Stimulated activated naive CD4-positive, alpha-beta T cell treated with Interleukin-2 at 50 U/mL for 16 hours (primary cell): ENCODE results near the gene ROBO2.

Source experiments
- DNase-seq: peaks from one replicate; lab custom pipeline; 2025; lab: John Stamatoyannopoulos, UW

Gene ROBO2

DNA sequence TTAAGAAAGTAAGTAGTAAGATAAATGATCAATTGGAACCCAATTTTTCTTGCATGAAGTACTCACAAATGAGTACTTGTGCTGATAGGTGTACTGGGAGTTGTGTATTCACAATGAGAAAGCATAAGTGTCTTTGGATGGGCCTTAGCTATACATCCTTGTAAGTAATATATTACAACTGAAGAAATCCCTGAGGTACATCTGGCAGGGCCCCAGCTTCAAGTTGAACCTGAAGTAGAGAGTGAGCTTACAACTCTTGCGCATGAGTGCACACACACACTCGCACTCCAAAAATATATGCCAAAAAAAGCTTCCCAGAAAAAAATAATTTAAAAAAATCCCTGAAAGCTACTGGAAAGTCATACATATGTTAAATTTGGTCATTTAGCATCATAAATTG is 222.5 kb downstream of the ROBO2 start:
- DNase-seq, result no peak

DNA sequence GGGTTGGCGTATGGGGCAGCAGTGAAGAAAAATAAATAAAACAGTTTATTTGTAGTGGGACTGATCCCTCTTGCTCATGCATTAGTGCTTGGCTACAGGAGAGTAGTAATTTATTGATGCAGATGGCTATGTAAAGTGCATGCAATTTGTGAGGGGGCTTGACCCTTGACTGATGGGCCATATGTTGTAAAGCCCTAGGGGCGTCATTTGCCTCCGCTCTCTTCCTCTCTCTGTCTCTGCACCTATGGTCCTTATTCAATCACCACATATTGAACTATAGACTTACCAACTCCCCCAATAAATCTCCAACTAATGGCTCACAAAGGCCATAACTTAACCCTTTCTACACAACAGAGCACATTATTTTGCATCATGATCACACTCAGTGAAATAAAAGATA is 227.7 kb downstream of the ROBO2 start:
- no peak for DNase-seq

DNA sequence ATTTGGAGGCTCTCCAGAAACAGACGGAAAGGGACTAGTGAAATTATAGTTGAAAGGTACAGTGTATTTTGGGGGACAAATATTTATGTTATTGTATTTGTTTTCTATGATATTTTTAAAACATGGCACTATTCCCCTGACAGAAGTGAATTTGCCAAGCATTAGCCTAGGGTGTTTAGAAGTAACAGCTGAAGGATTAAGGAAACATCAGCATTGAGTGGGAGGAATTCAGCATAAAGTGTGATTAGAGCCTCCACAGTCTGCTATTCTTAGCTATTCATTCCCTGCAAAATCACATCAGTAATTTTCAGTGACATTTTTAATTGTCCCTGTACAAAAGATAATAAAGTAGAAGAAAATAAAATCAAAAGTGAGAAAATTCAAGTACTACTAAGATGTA is 231.4 kb downstream of the ROBO2 start:
- no peak for DNase-seq

DNA sequence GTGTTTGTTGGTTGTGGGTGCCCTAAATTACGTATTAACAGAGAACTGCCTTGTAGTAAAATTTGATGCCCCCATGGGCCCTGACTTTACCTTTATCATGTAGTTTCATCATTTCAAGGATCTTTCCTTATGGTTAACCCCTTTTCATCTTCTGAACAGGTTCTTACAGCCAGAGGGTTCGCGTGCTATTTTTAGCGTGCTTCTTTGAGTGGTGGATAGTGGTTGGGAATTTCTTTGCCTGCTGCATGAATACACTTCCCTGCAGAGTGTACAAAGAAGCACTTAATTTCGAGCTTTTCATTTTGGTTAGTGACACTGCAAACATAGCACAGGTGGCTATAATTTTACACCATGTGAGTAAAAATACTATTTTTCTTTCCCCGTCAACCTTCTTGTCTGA is 231.8 kb downstream of the ROBO2 start:
- DNase-seq, result no peak

DNA sequence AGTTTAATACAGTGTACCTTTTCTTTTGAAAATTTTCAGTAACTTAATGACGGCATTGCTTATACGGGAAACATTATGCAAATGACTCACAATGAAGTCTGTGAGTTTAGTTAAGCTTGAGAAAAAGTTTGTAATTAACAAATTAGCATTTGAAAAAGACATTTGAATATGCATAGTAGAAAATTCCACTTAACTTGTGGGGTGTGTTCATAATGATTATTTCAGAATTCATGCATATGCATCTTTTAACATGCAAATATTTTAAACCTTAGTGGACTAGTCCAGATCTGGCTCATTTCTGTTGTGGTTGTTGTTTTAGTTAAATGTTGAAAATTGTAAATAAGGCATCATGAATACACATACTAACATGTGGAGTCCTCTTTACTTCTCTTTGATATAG is 239.4 kb downstream of the ROBO2 start:
- no peak for DNase-seq

DNA sequence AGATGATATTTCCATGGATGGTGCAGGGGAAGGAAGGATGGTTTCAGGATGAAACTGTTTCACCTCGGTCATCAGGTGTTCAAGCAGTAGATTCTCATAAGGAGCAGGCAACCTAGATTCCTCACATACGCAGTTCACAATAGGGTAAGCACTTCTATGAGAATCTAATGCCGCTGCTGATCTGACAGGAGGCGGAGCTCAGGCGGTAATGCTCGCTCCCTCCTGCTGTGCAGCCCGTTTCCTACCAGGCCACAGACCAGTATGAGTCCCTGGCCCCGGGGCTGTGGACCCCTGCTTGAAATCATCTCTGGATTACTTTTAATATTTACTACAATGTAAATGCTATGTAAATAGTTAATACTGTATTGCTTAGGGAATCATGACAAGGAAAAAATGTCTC is 241.8 kb downstream of the ROBO2 start:
- no peak for DNase-seq

DNA sequence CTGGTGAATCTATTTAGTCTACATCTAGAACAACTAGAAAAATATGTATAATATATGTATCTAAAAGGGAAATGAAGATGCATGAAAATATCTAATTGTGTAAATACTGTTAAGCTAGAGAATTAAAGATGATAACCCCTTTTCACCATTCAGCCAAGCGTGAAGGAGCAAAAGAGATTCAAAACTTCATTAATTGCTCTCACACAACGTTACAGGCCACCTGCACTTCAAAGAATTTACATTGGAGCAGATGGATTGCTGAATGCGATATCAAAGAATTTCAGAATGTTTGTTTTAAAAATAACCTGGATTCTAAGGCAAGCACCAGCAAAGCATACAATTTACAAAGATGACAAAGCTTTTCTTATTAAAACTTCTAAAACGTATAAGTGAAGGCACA is 243.2 kb downstream of the ROBO2 start:
- no peak for DNase-seq

DNA sequence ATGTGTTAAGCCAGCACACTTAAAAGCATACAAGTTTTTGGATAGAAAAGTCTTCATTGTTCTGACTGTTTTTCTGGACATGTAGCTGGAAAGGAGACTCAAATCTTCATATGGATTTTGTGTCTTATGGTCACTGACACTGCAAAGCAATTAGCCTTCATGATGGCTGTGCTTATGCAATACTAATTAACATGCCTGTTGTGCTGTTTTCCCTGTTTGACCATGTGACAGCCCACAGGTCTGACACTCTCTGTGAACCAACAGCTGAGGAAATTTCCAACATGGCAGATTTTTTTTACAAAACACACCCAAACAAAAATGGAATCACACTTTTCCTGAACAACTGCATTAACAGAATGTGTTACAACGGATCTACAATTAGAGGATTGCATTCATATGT is 248.4 kb downstream of the ROBO2 start:
- no peak for DNase-seq

DNA sequence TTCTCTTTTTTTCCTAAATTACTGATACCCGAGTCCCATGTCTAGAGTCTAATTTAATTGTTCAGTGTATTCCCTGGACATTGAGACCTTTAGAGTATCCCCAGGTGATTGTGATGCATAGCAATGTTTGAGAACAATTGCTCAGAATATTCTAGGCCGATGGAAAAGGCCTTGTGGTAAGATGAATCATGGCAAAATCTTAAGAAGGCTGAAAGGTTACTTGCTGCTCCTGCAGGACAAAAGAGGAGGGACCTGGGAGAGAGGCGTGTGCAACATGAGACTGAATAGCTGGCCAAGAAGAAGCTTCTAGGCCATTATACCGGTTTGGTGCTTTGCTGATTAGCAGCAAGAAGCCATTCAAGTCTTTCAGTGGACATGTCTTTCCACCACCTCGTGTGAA is 256.6 kb downstream of the ROBO2 start:
- no peak for DNase-seq

DNA sequence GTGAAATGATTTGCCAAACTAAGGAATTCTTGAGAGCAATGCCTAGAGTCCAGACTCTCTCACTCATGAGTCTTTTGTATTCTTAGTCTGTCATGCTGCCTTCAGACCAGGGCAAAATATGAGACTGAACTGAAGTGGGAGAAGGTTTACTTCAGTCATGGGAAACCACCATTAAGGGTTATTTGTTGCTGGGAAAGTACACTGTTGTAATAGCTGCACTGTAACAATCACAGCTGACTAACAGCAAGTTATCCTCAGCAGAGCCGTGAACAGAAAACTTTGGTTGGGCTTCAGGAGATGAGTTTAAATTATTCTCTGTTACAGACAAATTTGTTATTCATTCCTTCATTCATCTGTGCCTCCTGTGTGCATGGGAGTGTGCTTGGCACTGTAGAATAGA is 258.5 kb downstream of the ROBO2 start:
- no peak for DNase-seq

DNA sequence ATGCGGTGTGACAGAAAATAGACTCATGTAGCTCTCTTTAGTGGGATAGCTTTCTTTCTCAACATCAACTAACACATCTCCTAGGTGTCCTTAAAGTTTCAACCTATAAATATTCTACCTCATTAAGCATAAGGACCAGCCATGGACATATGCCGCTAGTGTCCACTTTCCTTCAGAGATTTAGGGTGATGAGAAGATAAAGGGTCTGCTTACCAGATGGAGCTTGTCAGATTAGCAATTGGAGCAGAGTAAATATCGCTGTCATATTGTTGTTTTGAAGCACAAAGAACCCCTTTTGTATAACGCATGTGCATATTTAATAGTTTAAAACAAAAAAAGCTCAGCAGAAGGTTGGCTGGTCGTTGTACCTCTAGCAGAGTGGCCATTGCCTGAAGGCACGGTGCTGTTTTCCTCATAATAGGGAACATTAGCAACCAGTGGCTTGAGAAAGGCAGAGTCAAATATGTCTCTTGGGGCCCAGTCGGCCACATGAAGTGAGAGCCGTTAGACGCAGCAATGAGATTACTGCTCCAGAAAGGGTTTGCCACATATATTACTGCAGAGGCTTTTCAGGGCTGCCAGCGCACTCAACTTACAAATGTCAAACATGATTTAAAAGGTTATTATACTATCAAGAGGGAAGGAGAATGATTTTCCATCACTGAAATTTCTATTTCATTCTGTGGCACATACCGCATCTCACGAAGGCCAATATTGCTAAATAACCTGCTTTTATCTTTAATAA is 264.2 kb downstream of the ROBO2 start:
- no peak for DNase-seq

DNA sequence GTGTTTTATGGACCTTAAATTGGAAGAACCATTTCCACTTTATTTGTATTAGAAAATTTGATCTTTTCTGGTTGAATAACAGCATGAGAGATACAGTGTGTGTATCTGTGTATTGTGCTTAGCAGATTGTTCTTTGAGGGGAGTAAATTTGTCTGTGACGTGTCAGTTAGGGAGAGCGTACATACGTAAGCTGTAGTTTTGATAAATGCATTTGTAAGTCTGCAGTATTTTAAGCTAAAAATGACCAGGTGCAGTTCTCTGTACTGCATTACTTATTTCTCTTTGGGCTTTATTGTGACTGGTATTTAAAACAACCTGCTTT is 264.8 kb downstream of the ROBO2 start:
- DNase-seq, result no peak

DNA sequence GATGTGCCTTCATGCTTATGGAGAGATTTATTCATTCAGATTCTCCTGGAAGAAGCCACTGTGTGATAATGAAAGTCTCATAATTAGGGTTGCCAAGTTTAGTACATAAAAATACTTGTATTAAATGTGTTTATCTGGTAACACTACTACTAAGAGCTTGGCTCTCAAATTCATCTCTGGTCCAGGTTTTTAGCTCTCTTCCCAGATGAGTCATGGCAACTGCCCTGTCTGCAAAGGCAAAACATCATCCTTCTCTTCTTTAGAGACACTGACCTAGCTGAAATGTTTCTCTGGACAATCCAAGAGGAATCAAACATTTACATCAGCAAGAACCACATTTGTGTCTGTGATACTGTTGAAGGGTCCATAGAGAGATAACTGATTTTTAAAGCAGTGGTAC is 269.6 kb downstream of the ROBO2 start:
- no peak for DNase-seq

DNA sequence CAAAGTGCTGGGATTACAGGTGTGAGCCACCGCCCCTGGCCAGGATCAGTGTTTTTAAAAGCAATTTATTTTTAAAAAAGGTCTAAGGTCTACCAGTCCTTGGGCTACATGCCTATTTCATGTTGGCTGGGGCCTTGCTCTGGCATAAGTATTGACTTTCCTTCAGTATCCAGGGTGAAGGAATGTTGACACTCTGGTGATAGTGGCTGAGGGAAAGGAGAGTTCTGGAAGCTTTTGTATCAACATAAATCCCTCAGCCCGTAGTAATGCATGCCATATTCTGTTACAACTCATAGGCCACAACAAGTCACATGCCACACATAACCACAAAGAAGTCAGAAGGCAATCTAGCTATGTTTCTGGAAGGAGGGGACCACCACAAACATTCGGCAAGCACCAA is 273.9 kb downstream of the ROBO2 start:
- DNase-seq, result no peak

DNA sequence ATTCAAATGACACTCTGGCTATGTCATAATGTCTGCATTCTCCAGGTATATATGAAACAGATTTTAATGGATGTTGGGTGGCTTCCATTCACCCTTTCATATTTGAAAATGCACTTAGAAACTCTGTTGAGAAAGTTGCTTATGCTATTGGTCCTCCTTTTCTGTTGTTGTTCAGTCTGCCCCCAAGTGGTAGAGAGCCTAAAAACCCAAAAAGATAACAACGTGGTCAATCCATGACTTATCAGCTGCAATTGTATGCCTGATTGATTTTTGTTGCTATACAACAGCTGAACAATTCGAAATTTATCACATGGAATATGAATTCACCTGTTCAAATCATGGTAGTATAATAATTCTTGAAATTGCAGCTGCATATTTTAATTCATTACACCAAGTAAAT is 279.8 kb downstream of the ROBO2 start:
- DNase-seq, result no peak

DNA sequence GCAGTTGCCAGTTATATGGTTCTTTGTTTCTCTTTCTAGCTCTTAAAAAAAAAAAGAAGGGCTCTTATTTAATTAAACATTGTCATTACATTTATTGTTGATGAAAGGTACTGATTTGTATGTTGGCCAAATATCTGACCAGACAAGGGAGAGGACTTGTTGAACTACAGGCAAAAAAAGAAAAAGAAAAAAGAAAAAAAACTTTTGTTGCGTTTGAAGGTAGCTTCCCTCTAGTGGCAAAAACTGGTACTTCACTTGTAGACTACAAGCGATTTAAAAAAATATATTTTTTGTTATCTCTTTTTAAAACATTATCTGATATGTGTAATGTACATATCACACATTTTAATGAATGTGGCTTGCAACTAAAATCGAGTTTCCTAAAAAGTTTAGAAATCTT is 280.6 kb downstream of the ROBO2 start:
- no peak for DNase-seq

DNA sequence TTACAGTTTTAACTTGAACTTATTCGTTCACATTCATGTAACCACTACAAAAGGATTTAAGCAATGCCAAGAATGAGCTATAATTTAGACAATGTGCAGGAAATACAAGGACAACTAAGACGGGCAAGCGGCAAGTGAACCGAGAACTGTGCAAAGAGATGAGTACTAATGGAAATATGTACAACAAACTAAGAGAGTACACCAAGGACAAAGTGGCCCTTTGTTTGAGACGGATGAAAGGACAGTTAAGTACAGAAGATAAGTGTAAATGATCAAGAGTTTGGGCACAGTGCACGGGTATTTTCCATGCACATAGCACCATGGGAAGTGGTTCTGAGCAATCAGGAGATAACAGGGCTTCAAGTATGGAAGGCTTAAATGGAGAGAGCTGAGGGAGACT is 281.7 kb downstream of the ROBO2 start:
- DNase-seq, result no peak

DNA sequence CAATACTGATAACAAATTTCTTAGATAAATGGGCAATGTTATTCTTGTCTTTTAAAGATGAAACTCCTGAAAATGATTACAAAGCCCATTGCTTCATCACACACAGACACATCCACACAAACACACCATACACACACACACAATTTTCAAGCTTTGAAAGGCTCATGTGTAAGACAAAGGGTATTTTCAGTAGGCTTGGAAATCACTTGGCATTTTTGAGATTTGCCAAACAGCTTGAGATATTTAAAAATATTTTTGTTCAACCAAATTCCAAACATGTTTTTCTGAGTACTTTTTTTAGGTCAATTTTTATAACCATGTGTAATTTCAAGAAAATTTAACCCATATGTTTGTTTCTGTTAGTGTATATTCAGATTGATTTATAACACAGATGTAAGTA is 283.7 kb downstream of the ROBO2 start:
- no peak for DNase-seq

DNA sequence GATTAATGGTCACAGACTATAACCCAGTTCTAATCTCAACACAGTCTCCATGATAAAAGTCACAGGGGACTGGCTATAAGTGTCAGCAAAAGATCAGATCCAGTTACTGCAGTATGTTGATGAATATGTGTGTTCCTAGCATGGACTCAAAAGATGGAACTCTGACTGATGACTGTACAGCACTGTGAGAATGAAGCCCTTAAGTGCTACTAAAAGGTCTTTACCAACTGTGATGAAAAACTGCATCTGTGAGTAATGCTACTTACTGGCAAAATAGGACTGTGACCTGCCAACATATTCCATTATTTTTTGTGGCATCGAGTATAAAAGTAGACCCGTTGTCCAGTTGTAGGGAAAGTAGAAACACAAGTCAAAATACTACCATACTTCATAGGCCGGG is 284.2 kb downstream of the ROBO2 start:
- no peak for DNase-seq

DNA sequence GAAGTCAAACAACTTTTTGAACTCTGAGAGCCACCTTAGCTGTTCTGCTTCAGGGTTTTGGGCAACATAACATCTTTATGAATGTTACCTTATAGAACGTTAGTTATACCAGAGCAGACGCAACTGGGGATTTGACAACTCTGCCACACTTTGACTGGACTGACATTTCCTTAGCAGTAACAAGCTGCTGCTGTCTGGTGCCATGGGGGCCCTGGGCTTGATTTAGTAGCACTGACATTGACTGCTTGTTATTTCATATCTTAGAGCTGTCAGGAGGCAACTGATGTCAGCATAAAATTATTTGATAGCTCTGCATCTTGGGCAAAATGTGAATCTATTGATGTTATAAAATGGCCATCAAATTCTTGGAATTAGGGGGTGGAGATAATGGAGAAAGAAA is 285.4 kb downstream of the ROBO2 start:
- no peak for DNase-seq

DNA sequence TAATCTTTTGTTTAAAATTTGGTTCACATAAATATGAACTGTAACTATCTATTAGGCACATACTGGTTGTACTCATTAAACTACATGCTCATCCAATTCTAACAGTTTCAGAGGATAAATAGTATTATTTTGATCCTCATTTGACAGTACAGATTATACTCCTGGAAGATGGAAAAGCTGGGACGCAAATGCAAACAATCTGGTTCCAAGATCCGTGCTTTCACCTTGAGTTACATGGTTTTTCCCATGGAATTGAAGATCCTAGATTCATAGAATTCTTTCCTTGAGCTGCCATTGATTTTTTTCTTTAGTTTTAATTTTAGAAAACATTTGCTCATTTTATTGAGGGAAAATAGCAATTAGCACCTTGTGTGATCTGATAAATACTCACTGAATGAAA is 285.8 kb downstream of the ROBO2 start:
- DNase-seq, result no peak

DNA sequence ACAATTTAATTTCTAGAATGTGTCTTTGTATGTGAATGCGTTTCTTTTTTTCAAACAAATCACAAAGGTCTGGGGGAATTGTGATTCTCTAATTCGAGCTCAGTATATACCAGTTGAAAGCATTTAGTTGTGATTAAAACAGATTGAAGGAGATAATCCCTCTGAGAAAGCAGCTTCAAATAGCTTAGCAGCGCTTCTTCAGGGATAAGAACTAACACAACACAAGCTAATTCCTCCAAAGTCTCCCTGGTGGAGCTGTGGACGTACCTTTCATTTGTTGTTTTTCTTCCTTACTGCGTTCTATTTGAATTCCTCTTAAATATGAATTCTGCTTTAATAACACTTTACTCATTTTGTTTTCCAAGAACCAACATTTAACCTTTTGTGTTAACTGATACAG is 286.7 kb downstream of the ROBO2 start:
- no peak for DNase-seq

DNA sequence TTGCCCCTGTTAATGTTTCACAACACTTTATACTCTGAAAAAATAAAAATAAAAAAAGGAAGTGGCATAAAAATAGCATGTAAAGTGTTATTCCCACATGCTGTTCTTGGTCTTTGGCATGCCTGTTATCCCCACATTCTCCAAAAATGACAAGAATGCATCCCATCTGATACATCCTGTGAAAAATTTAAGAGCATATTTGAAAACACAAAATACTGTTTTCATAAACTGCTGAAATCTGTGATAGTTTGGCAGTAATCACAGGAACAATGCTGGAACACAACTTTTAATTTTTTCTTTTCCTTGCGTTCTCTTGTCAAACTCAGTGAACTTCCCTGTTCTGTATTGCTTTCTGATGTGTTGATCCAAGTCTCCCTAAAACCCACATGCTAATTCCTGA is 288.8 kb downstream of the ROBO2 start:
- no peak for DNase-seq

DNA sequence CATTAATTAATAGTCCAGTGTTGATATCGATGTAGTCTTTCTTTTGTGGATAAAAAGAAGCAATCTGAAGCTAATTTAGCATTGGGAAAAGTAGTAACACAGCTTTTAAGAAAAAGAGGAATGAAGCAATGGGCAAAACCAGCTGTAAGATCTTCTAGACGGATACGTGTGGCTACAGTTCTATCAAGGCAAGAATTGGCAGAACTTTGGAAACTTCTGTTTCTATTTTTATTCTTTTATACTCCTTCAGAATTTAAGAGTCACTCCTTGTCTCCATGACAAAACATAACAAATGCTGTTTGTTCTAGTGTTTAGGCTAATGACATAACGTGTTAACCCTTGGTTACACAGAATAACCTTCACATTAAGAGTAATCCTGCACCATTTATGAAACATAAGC is 289.2 kb downstream of the ROBO2 start:
- no peak for DNase-seq

DNA sequence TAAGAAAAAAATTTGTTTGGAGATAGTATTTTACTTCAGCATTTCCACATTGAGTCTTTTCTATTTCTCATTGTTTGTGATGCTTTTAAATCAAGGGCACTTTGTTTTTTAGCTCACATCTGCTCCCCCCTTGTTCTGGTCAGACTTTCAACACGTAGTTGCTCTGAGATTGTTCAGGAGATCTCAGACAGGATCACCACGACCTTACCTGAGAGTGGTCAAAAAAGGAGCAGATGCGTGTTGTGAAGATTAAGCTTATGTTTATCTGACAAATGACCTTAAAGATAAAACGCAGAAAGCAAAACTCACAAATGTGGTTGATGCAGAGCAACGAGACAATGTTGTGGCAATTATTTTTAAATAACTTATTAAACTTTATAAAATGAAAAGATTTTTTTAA is 298.3 kb downstream of the ROBO2 start:
- DNase-seq, result no peak
